HG03039 (cell line): Measurements from ENCODE around the gene SPIRE1.

ENCODE experiments used
- ATAC-seq: cut with Tn5 transposase; IDR thresholded peaks from one replicate; pipeline ENCODE4 v1.9.1; 2021; ENCODE audit warnings: mild to moderate bottlenecking, moderate library complexity; ENCODE audit not compliant: unreplicated experiment

Gene SPIRE1

GRCh38 chr18:12657684-12658425, at the start of gene SPIRE1:
Gene SPIRE1 (minus strand): TSS chr18:12658107. CDS start chr18:12657866, 241 bp downstream.
- peak; percentile 62 for ATAC-seq

- no peak for ATAC-seq
Observed at GRCh38 chr18:12703664-12704063, 45.8 kb upstream of the SPIRE1 start.

- ATAC-seq: no peak
Observed at GRCh38 chr18:12703096-12703567, 45.2 kb upstream of the SPIRE1 start.

- peak; percentile 75 for ATAC-seq
Observed at GRCh38 chr18:12702221-12703095, 44.6 kb upstream of the SPIRE1 start, which contains the start of the genes CEP76 and PSMG2. Gene CEP76 (minus strand): TSS chr18:12702723. CDS start chr18:12702548, 175 bp downstream. Gene PSMG2 (plus strand): TSS chr18:12703042. CDS start chr18:12703108, 66 bp downstream.

- ATAC-seq: no peak
Observed at GRCh38 chr18:12701161-12701560, 43.3 kb upstream of the SPIRE1 start.

GRCh38 chr18:12699747-12700146, 41.8 kb upstream of the SPIRE1 start:
- no peak for ATAC-seq

GRCh38 chr18:12694032-12694431, 36.1 kb upstream of the SPIRE1 start:
- ATAC-seq: no peak

GRCh38 chr18:12692206-12692605, 34.3 kb upstream of the SPIRE1 start:
- ATAC-seq: no peak

GRCh38 chr18:12689256-12689850, 31.4 kb upstream of the SPIRE1 start:
- ATAC-seq: no peak

- ATAC-seq: no peak
Observed at GRCh38 chr18:12686100-12686499, 28.2 kb upstream of the SPIRE1 start.

GRCh38 chr18:12679183-12679786, 21.4 kb upstream of the SPIRE1 start:
- no peak for ATAC-seq

- no peak for ATAC-seq
Observed at GRCh38 chr18:12668041-12668440, 10.1 kb upstream of the SPIRE1 start.

GRCh38 chr18:12659904-12660605, 2.1 kb upstream of the SPIRE1 start:
- ATAC-seq: no peak

GRCh38 chr18:12658426-12659138, 675 bp upstream of the SPIRE1 start:
- no peak for ATAC-seq

GRCh38 chr18:12656938-12657683, 796 bp downstream of the SPIRE1 start:
- peak; percentile 35 for ATAC-seq

GRCh38 chr18:12656605-12656937, 1.3 kb downstream of the SPIRE1 start:
- ATAC-seq: no peak

GRCh38 chr18:12654971-12655370, 2.9 kb downstream of the SPIRE1 start:
- ATAC-seq: no peak

- no peak for ATAC-seq
Observed at GRCh38 chr18:12652861-12653401, 5.0 kb downstream of the SPIRE1 start.

- no peak for ATAC-seq
Observed at GRCh38 chr18:12651651-12652050, 6.3 kb downstream of the SPIRE1 start.
